Measurements from ENCODE around the gene KCTD10.
"Not testable (repeated sequence)": the region's sequence is repeated elsewhere in the genome, so short reads cannot be mapped to it uniquely, and the experiment has no call there.

KCTD10 gene

DNA sequence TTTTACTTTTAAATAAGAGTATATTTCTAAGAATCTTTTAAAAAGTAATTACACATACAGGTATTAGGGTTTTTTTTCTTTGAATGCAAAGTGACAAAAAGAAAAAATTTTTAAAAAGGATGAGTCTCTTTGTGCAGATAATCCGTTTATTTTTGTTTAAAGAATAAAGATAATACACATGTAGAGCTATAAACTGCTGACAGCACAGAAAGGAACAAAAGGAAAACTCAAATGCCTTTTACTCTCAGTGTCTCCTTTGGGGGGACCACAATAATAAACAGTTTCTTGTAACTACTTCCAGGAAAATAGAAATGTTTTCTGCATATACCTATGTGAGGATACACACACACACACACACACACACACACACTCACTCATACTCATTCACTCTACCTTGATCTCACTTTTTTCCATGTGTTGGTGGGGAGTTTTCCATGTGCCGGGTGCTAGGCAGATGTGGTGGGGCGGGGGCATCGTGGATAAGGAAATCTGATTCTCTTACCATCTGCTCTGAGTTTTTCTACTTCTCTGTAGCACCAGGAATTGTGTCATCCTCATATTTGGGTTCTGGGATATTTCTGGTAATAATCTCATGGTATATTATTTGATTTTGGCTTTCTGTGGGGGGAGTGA lies 58.1 kb downstream of the KCTD10 start:
- no peak for DNase-seq (ENCODE audit: low read depth)

DNA sequence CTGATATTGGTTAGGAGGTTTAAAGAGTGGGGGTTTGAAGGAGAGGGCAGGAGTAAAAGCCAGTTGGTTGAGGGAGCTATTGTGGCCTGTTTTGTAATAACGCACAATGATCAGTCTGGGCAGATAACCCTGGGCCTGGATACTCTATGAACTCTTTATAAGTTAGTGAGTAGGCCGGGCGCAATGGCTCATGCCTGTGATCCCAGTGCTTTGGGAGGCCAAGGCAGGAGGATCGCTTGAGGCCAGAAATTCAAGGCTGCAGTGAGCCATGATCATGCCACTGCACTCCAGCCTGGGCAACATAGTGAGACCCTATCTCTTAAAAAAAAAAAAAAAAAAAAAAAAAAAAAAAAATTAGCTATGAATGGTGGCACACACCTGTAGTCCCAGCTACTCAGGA lies 71.0 kb downstream of the KCTD10 start:
- not testable (repeated sequence) for DNase-seq (ENCODE audit: low read depth)

DNA sequence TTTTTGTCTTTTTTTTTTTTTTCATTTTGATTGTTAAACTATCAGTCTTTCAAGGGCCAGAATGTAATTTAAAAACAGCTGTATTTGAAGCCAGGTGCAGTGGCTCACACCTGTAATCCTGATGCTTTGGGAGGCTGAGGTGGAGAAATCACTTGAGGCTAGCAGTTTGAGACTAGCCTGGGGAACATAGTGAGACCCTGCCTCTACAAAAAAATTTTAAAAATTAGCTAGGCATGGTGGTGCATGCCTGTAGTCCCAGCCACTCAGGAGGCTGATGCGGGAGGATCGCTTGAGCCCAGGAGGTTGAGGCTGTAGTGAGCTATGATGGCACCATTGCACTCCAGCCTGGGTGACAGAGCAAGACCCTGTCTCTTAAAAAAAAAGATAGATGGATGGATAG lies 72.3 kb downstream of the KCTD10 start:
- DNase-seq (ENCODE audit: low read depth), result not testable (repeated sequence)

Measured in CMK (cell line).